Measurements from ENCODE around the gene GLTP. TPM values are rescaled to one million over a fixed set of nuclear protein-coding genes. Genes with fewer than 3 reads are reported as not detected.
A peak's percentile ranks its signal among the peaks of the same experiment; 100 is the strongest.
"Not testable (repeated sequence)": the region's sequence is repeated elsewhere in the genome, so short reads cannot be mapped to it uniquely, and the experiment has no call there.

Gene GLTP, protein sequence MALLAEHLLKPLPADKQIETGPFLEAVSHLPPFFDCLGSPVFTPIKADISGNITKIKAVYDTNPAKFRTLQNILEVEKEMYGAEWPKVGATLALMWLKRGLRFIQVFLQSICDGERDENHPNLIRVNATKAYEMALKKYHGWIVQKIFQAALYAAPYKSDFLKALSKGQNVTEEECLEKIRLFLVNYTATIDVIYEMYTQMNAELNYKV
- total RNA-seq (2021) = 15.5 and 15.7 TPM in 2 replicates
- long read RNA-seq, transcript GLTP-201 (5 exons, 2,356 nt) = major isoform, 43 of 48 reads
- long read RNA-seq, partial matches to known transcripts = 0 of 48 reads
- long read RNA-seq, other reads (novel, unspliced or antisense) = 4 of 48 reads

DNA sequence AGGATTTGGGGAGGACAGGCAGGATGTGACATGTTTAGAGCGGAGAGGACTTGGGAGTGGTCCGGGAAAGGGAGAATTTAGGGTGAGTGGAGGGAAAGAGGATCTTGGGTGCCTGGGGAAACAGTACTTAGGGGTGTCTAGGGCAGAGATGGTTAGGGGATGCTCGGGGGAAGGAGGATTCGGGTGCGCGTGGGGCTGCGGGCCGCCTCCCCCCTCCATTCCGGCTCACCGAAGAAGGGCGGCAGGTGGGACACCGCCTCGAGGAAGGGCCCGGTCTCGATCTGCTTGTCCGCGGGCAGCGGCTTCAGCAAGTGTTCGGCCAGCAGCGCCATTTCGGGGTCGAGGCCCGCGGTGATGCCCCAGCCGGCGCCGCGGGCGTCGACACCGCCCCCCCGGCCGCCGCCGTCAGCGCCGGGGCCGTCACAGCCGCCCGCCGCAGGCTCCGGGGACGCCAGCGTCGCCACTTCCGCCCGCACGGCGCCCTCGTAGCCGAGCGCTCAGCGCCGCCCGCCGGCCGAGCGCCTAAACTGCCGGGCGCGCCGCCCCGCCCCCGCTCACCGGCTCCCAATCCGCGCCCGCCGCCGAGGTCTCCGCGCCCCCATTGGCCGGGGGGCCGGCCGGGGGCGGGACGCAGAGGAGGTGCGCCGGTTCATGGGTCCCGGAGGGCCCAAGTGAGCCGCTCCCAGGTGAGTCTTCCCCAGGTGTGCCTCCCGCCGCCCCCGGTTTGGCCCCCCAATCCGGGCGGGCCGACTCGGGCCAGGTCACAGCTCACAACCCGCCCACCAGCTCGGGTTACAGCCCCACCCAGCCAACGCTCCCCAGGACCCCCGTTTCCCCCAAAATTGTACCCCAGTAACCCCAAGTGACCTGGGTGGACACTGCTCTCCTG, at the start of gene GLTP:
Gene GLTP, minus strand, starts transcription at position 499 of the 889 bp plus-strand sequence. Its CDS starts 167 bp downstream, at position 332.
- H3K27me3 ChIP-seq (ENCODE audit: insufficient read depth, low read length) = no peaks in the 10 kb centered on the region
- H2AK5ac ChIP-seq (ENCODE audit: insufficient read length, low read length) = no peak within 1 kb of the TSS
- peak within 1 kb of the TSS; percentile 86 to 96 for H3K4me3 Mint-ChIP-seq
- peak within 1 kb of the TSS; percentile 50 for H3K9ac ChIP-seq (ENCODE audit: extremely low read depth, insufficient read length, low read length)
- no peak within 1 kb of the TSS for H3T11ph ChIP-seq (ENCODE audit: low read length)
- no peaks in the 10 kb centered on the region for H3K9me3 ChIP-seq (ENCODE audit: control insufficient read depth, low read depth, low read length)
- no CpG with 5 or more reads among the region's 92 CpGs for WGBS (ENCODE audit: extremely low coverage, insufficient read length, low lambda C conversion rate)
- H3K4ac ChIP-seq (ENCODE audit: low read depth, low read length) = no peak within 1 kb of the TSS
- H2BK120ac ChIP-seq (ENCODE audit: low read depth, low read length, poor library complexity, severe bottlenecking) = no peak within 1 kb of the TSS
- peak within 1 kb of the TSS; percentile 72 for H3K18ac ChIP-seq (ENCODE audit: insufficient read length, low read depth, low read length)
- H2AFZ ChIP-seq (ENCODE audit: low read length) = no peak within 1 kb of the TSS
- no peaks in the 10 kb centered on the region; a peak in 1 of 5 replicates for H3K9me3 Mint-ChIP-seq
- H2BK12ac ChIP-seq (ENCODE audit: insufficient read length, low read depth, low read length) = peak within 1 kb of the TSS; percentile 5
- H4K20me1 ChIP-seq (ENCODE audit: control insufficient read depth, insufficient read depth, insufficient read length) = no peaks in the 10 kb centered on the region
- no peak within 1 kb of the TSS for H4K5ac ChIP-seq (ENCODE audit: insufficient read length, low read depth, low read length)
- H4K8ac ChIP-seq (replicated peaks; ENCODE audit: insufficient read length, low read depth, low read length) = no peak within 1 kb of the TSS
- no peaks in the 10 kb centered on the region; a peak in 1 of 7 replicates for H3K36me3 Mint-ChIP-seq (ENCODE audit: insufficient read depth in 1 of 3, low read depth in 3 of 3)
- H2BK15ac ChIP-seq (ENCODE audit: low read depth, low read length) = no peak within 1 kb of the TSS
- H3K79me2 ChIP-seq (ENCODE audit: insufficient read depth, low read length) = peaks cover 8% of the 10 kb centered on the region; the same call in 1 of the 2 replicates
- peaks cover 12% of the 10 kb centered on the region for H3K4me1 ChIP-seq (ENCODE audit: insufficient read depth, low read length)
- no peak within 1 kb of the TSS for H2BK5ac ChIP-seq (ENCODE audit: insufficient read length, low read length)
- H3K23ac ChIP-seq (ENCODE audit: insufficient read length, low read depth, low read length) = no peak within 1 kb of the TSS
- H3K4me1 Mint-ChIP-seq = peaks cover 37 to 42% of the 10 kb centered on the region in 2 experiments
- no peak within 1 kb of the TSS for H3K56ac ChIP-seq (ENCODE audit: insufficient read length, low read depth, low read length)
- peaks cover 11% of the 10 kb centered on the region for H3K23me2 ChIP-seq (ENCODE audit: insufficient read length, low read depth, low read length, poor library complexity, severe bottlenecking)
- H4K91ac ChIP-seq (ENCODE audit: insufficient read length, low read depth, low read length) = no peak within 1 kb of the TSS
- no peak within 1 kb of the TSS for H2BK20ac ChIP-seq (ENCODE audit: low read depth, low read length, poor library complexity, severe bottlenecking)
- peaks cover 12% of the 10 kb centered on the region for H3K27me3 Mint-ChIP-seq (ENCODE audit: low read depth)
- H3K4me2 ChIP-seq (ENCODE audit: insufficient read depth, insufficient read length, low read length) = peak within 1 kb of the TSS; percentile 97
- TF ChIP-seq CTCF (conservative IDR thresholded peaks at IDR 0.05) = peak; percentile 51; the same call in 2 of the 3 replicates
- peak; percentile 95 for DNase-seq
- H3K27ac ChIP-seq (ENCODE audit: insufficient read length, low read depth, low read length) = peak within 1 kb of the TSS; percentile 86
- H3K14ac ChIP-seq (ENCODE audit: insufficient read depth, low read length) = peak within 1 kb of the TSS; percentile 4; the same call in 1 of the 2 replicates
- peak within 1 kb of the TSS; percentile 45 to 94 (median 47); a peak in 6 of 7 replicates for H3K27ac Mint-ChIP-seq
- H3K79me1 ChIP-seq (ENCODE audit: insufficient read depth, low read depth, low read length, poor library complexity, severe bottlenecking) = no peaks in the 10 kb centered on the region

- H3K79me1 ChIP-seq (ENCODE audit: insufficient read depth, low read depth, low read length, poor library complexity, severe bottlenecking); DNase-seq; H3K27ac Mint-ChIP-seq; H2BK20ac ChIP-seq (ENCODE audit: low read depth, low read length, poor library complexity, severe bottlenecking); H2AK5ac ChIP-seq (ENCODE audit: insufficient read length, low read length); H3K4me2 ChIP-seq (ENCODE audit: insufficient read depth, insufficient read length, low read length); H4K91ac ChIP-seq (ENCODE audit: insufficient read length, low read depth, low read length); H4K5ac ChIP-seq (ENCODE audit: insufficient read length, low read depth, low read length); H3K27me3 ChIP-seq (ENCODE audit: insufficient read depth, low read length); H3K23ac ChIP-seq (ENCODE audit: insufficient read length, low read depth, low read length); H3K79me2 ChIP-seq (ENCODE audit: insufficient read depth, low read length); H2BK12ac ChIP-seq (ENCODE audit: insufficient read length, low read depth, low read length); H3K4ac ChIP-seq (ENCODE audit: low read depth, low read length); H3K27me3 Mint-ChIP-seq (ENCODE audit: low read depth); H3K14ac ChIP-seq (ENCODE audit: insufficient read depth, low read length); H3K9me3 ChIP-seq (ENCODE audit: control insufficient read depth, low read depth, low read length); H3K4me1 ChIP-seq (ENCODE audit: insufficient read depth, low read length); H2BK15ac ChIP-seq (ENCODE audit: low read depth, low read length); H2AFZ ChIP-seq (ENCODE audit: low read length); H4K20me1 ChIP-seq (ENCODE audit: control insufficient read depth, insufficient read depth, insufficient read length); H3T11ph ChIP-seq (ENCODE audit: low read length); H3K4me3 Mint-ChIP-seq; H3K56ac ChIP-seq (ENCODE audit: insufficient read length, low read depth, low read length); H3K23me2 ChIP-seq (ENCODE audit: insufficient read length, low read depth, low read length, poor library complexity, severe bottlenecking); H3K9ac ChIP-seq (ENCODE audit: extremely low read depth, insufficient read length, low read length); H2BK120ac ChIP-seq (ENCODE audit: low read depth, low read length, poor library complexity, severe bottlenecking); H3K4me1 Mint-ChIP-seq; H3K18ac ChIP-seq (ENCODE audit: insufficient read length, low read depth, low read length); H3K9me3 Mint-ChIP-seq; H2BK5ac ChIP-seq (ENCODE audit: insufficient read length, low read length); H3K27ac ChIP-seq (ENCODE audit: insufficient read length, low read depth, low read length); H4K8ac ChIP-seq (replicated peaks; ENCODE audit: insufficient read length, low read depth, low read length): not testable (repeated sequence)
- WGBS (ENCODE audit: extremely low coverage, insufficient read length, low lambda C conversion rate) = no CpG with 5 or more reads among the region's 14 CpGs
- peaks cover 9 to 31% (median 20%) of the 10 kb centered on the region in 3 experiments; a peak in 6 of 7 replicates for H3K36me3 Mint-ChIP-seq (ENCODE audit: insufficient read depth in 1 of 3, low read depth in 3 of 3)
These were observed 49.0 kb upstream of the GLTP start for GRCh38 chr12:109929326-109929725.

Data from H9 (cell line).